HepG2 (cell line): ENCODE measurements around the gene CD300LF. TPM values are rescaled to one million over a fixed set of nuclear protein-coding genes. Genes with fewer than 3 reads are reported as not detected.

Experiments
- GFI1 ChIP-seq: sonication (generic); formaldehyde crosslinking; IDR thresholded peaks from 2 replicates; pipeline ENCODE4 v1.5.0; 2020; ENCODE audit warnings: missing genetic modification reagents, mild to moderate bottlenecking, borderline replicate concordance
- KIAA2018 ChIP-seq: sonication (generic); formaldehyde crosslinking; IDR thresholded peaks from 2 replicates; pipeline ENCODE4 v1.5.0; 2020; ENCODE audit warnings: mild to moderate bottlenecking, missing genetic modification reagents, borderline replicate concordance
- LBX2 ChIP-seq: sonication (generic); formaldehyde crosslinking; IDR thresholded peaks from 2 replicates; pipeline ENCODE4 v1.5.0; 2020; ENCODE audit warnings: missing genetic modification reagents, mild to moderate bottlenecking, borderline replicate concordance
- MED13 ChIP-seq: sonication (generic); formaldehyde crosslinking; IDR thresholded peaks from 2 replicates; pipeline ENCODE4 v1.5.0; 2020; ENCODE audit warnings: missing genetic modification reagents
- MYNN ChIP-seq: sonication (generic); formaldehyde crosslinking; IDR thresholded peaks from 2 replicates; pipeline ENCODE4 v1.4.0; 2020; ENCODE audit warnings: mild to moderate bottlenecking, low read depth, missing genetic modification reagents
- POLR2AphosphoS2 ChIP-seq: IDR thresholded peaks from 2 replicates; pipeline ENCODE4 v1.6.1; 2011; ENCODE audit warnings: low read depth, low read length, improper control_type of control experiment
- RARG ChIP-seq: sonication (generic); formaldehyde crosslinking; IDR thresholded peaks from 2 replicates; pipeline ENCODE4 v1.4.0; 2020; ENCODE audit warnings: low read depth, mild to moderate bottlenecking, missing genetic modification reagents
- RORA ChIP-seq: sonication (generic); formaldehyde crosslinking; IDR thresholded peaks from 2 replicates; pipeline ENCODE4 v1.5.0; 2020; ENCODE audit warnings: mild to moderate bottlenecking, missing genetic modification reagents, moderate library complexity
- SMAD1 ChIP-seq: sonication (generic); formaldehyde crosslinking; IDR thresholded peaks from 2 replicates; pipeline ENCODE4 v1.4.0; 2020; ENCODE audit warnings: missing genetic modification reagents, low read depth, mild to moderate bottlenecking, borderline replicate concordance
- USF2 ChIP-seq, 2 experiments: sonication (generic) in 1 of 2; formaldehyde crosslinking in 1 of 2; IDR thresholded peaks; 2 replicates each; pipeline versions ENCODE4 v1.5.1 to v1.6.1; 2011 to 2020; ENCODE audit warnings: borderline replicate concordance in 1 of 2, low read depth in 1 of 2, low read length in 1 of 2, mild to moderate bottlenecking in 1 of 2, missing genetic modification reagents in 1 of 2, moderate library complexity in 1 of 2
- YEATS2 ChIP-seq: sonication (generic); formaldehyde crosslinking; IDR thresholded peaks from 2 replicates; pipeline ENCODE4 v1.4.0; 2020; ENCODE audit warnings: missing genetic modification reagents, borderline replicate concordance
- ZFAT ChIP-seq: sonication (generic); formaldehyde crosslinking; conservative IDR thresholded peaks from 2 replicates; pipeline ENCODE4 v1.8.1; 2023; ENCODE audit warnings: missing genetic modification reagents, inconsistent platforms
- ZNF17 ChIP-seq: sonication (generic); formaldehyde crosslinking; IDR thresholded peaks from 2 replicates; pipeline ENCODE4 v1.5.0; 2020; ENCODE audit warnings: mild to moderate bottlenecking, missing genetic modification reagents
- ZNF350 ChIP-seq: sonication (generic); formaldehyde crosslinking; IDR thresholded peaks from 2 replicates; pipeline ENCODE4 v1.4.0; 2020; ENCODE audit warnings: mild to moderate bottlenecking, low read depth, missing genetic modification reagents, borderline replicate concordance
- ZNF431 ChIP-seq: sonication (generic); formaldehyde crosslinking; IDR thresholded peaks from 2 replicates; pipeline ENCODE4 v1.9.0; 2022; ENCODE audit warnings: missing genetic modification reagents, low read depth, mild to moderate bottlenecking, borderline replicate concordance
- ZNF580 ChIP-seq: IDR thresholded peaks from 2 replicates; pipeline ENCODE4 v1.6.1; 2016; ENCODE audit warnings: low read depth, borderline replicate concordance
- polyA plus RNA-seq, 8 experiments: library from polyadenylated mRNA; depleted of rRNA in 3 of 8; stranded (reverse) in 7 of 8; unstranded in 1 of 8; fragments of >200 nt; fragmentation: Illumina TruSeq in 4 of 8; extraction: Trizol in 4 of 8; gene quantifications; 2 replicates each; pipeline versions ENCODE4 v1.2.1 to v1.2.3, GENCODE V29; 2011 to 2016; ENCODE audit warnings: low read depth in 4 of 8, missing spikeins in 1 of 8, mixed read lengths in 1 of 8; ENCODE audit not compliant: insufficient read depth in 1 of 8
- total RNA-seq, 5 experiments: library from RNA; depleted of rRNA; stranded (reverse); fragments of >200 nt; fragmentation: Illumina TruSeq; extraction: Trizol; gene quantifications; 2 replicates each; pipeline ENCODE4 v1.2.3, GENCODE V29; 2016; ENCODE audit warnings: low read depth in 1 of 5

The CD300LF gene
- total and polyA plus RNA-seq, 2 of the 13 experiments (the other 11 are each of a cell fraction or from before 2014, with no cell fraction given): not detected

- no peak; the same call in 1 of the 2 replicates for TF ChIP-seq KIAA2018
- TF ChIP-seq SMAD1 (CRISPR knock-in tag): peak; percentile 94; the same call in 1 of the 2 replicates
- TF ChIP-seq ZFAT (CRISPR knock-in tag): 0 out of 2 replicates have a peak, but pooled peaks have one; percentile 26
- no peak for TF ChIP-seq ZNF17 (CRISPR knock-in tag)
- TF ChIP-seq YEATS2 (CRISPR knock-in tag): peak; percentile 64; the same call in 1 of the 2 replicates
- TF ChIP-seq POLR2AphosphoS2: 0 out of 2 replicates have a peak, but pooled peaks have one; percentile 64
- peak; percentile 86; the same call in 1 of the 2 replicates for TF ChIP-seq ZNF431 (CRISPR knock-in tag)
- peak; percentile 91; the same call in 1 of the 2 replicates for TF ChIP-seq MED13
- TF ChIP-seq ZNF350: peak; percentile 56; the same call in 1 of the 2 replicates
- TF ChIP-seq LBX2: no peak
- TF ChIP-seq USF2 (IDR thresholded peaks at IDR 0.05; ENCODE audit: low read depth, low read length): no peak
- TF ChIP-seq USF2 (CRISPR knock-in tag; IDR thresholded peaks at IDR 0.05; ENCODE audit: borderline replicate concordance): 0 out of 2 replicates have a peak, but pooled peaks have one; percentile 46
- TF ChIP-seq ZNF580 (CRISPR knock-in tag): peak; percentile 73; the same call in 1 of the 2 replicates
- peak; percentile 84 for TF ChIP-seq GFI1 (CRISPR knock-in tag)
- TF ChIP-seq RARG: no peak
- 0 out of 2 replicates have a peak, but pooled peaks have one; percentile 18 for TF ChIP-seq MYNN (CRISPR knock-in tag)
- no peak for TF ChIP-seq RORA (CRISPR knock-in tag)
These were observed 37.8 kb upstream of the CD300LF start (continued) for GRCh38 chr17:74750327-74751069.
